Right forelimb (tissue), 1 donor: ENCODE data around the gene EFNA5.

Source experiments
- DNase-seq: peaks from one replicate; pipeline ENCODE4 v3.0.0-alpha.2; 2018

The EFNA5 gene

GRCh38 chr5:107670932-107671741, at the start of gene EFNA5:
TSS of gene EFNA5 (minus strand) at chr5:107670937.
- peak; percentile 82 for DNase-seq

GRCh38 chr5:107719034-107719606, 48.4 kb upstream of the EFNA5 start:
- DNase-seq: no peak

- DNase-seq: no peak
Measured at GRCh38 chr5:107717816-107718215, 47.1 kb upstream of the EFNA5 start.

- DNase-seq: no peak
Measured at GRCh38 chr5:107713228-107713627, 42.5 kb upstream of the EFNA5 start.

- no peak for DNase-seq
Measured at GRCh38 chr5:107712359-107712870, 41.7 kb upstream of the EFNA5 start.

- DNase-seq: no peak
Measured at GRCh38 chr5:107705402-107706014, 34.8 kb upstream of the EFNA5 start.

- no peak for DNase-seq
Measured at GRCh38 chr5:107704681-107705401, 34.1 kb upstream of the EFNA5 start.

GRCh38 chr5:107700481-107700880, 29.7 kb upstream of the EFNA5 start:
- DNase-seq: no peak

GRCh38 chr5:107699425-107699824, 28.7 kb upstream of the EFNA5 start:
- DNase-seq: no peak

- no peak for DNase-seq
Measured at GRCh38 chr5:107698286-107698685, 27.5 kb upstream of the EFNA5 start.

GRCh38 chr5:107696498-107696897, 25.8 kb upstream of the EFNA5 start:
- DNase-seq: no peak

GRCh38 chr5:107696080-107696479, 25.3 kb upstream of the EFNA5 start:
- no peak for DNase-seq

GRCh38 chr5:107687937-107688336, 17.2 kb upstream of the EFNA5 start:
- no peak for DNase-seq

- DNase-seq: no peak
Measured at GRCh38 chr5:107687404-107687803, 16.7 kb upstream of the EFNA5 start.

- no peak for DNase-seq
Measured at GRCh38 chr5:107682533-107682932, 11.8 kb upstream of the EFNA5 start.

- no peak for DNase-seq
Measured at GRCh38 chr5:107680799-107681198, 10.1 kb upstream of the EFNA5 start.

GRCh38 chr5:107680099-107680498, 9.4 kb upstream of the EFNA5 start:
- no peak for DNase-seq

GRCh38 chr5:107676702-107677101, 6.0 kb upstream of the EFNA5 start:
- DNase-seq: no peak

GRCh38 chr5:107675201-107675600, 4.5 kb upstream of the EFNA5 start:
- no peak for DNase-seq

GRCh38 chr5:107674655-107675054, 3.9 kb upstream of the EFNA5 start:
- no peak for DNase-seq

GRCh38 chr5:107673368-107674136, 2.8 kb upstream of the EFNA5 start:
- DNase-seq: peak; percentile 91

- no peak for DNase-seq
Measured at GRCh38 chr5:107673039-107673367, 2.3 kb upstream of the EFNA5 start.
